Kidney tubule cell (primary cell): ENCODE data around the gene POLR3A.
A peak's percentile ranks its signal among the peaks of the same experiment; 100 is the strongest.

Experiments
- DNase-seq: peaks from one replicate; pipeline ENCODE4 v3.0.0-alpha.2; 2018; ENCODE audit warnings: low spot score

POLR3A gene

GRCh38 chr10:77943121-77943901 lies 86.0 kb downstream of the POLR3A start:
- DNase-seq = peak; percentile 90

- DNase-seq = no peak
Measured at GRCh38 chr10:77941790-77942189, 87.5 kb downstream of the POLR3A start.

- DNase-seq = no peak
Measured at GRCh38 chr10:77940627-77941026, 88.7 kb downstream of the POLR3A start.

- DNase-seq = no peak
Measured at GRCh38 chr10:77940225-77940624, 89.1 kb downstream of the POLR3A start.

- no peak for DNase-seq
Measured at GRCh38 chr10:77939561-77940001, 89.7 kb downstream of the POLR3A start.

- no peak for DNase-seq
Measured at GRCh38 chr10:77936697-77937567, 92.4 kb downstream of the POLR3A start.

- no peak for DNase-seq
Measured at GRCh38 chr10:77932016-77932715, 97.1 kb downstream of the POLR3A start.

GRCh38 chr10:77927402-77928246 lies 101.7 kb downstream of the POLR3A start:
- DNase-seq = no peak

GRCh38 chr10:77926566-77927401 lies 102.5 kb downstream of the POLR3A start, which contains the start of gene DLG5:
TSS of gene DLG5 (minus strand) at chr10:77926755. CDS start at chr10:77926520, 235 bp downstream.
- peak; percentile 73 for DNase-seq

GRCh38 chr10:77925795-77926565 lies 103.3 kb downstream of the POLR3A start:
- peak; percentile 58 for DNase-seq

- peak; percentile 57 for DNase-seq
Measured at GRCh38 chr10:77925410-77925794, 103.9 kb downstream of the POLR3A start.

- DNase-seq = no peak
Measured at GRCh38 chr10:77922566-77923179, 106.6 kb downstream of the POLR3A start.

- DNase-seq = no peak
Measured at GRCh38 chr10:77922055-77922454, 107.3 kb downstream of the POLR3A start.

GRCh38 chr10:77921395-77921794 lies 107.9 kb downstream of the POLR3A start:
- DNase-seq = no peak

- no peak for DNase-seq
Measured at GRCh38 chr10:77920495-77920894, 108.8 kb downstream of the POLR3A start.

- peak; percentile 86 for DNase-seq
Measured at GRCh38 chr10:77919713-77920108, 109.6 kb downstream of the POLR3A start.
